ENCODE results near the gene NEDD9. TPM values are rescaled to one million over a fixed set of nuclear protein-coding genes. Genes with fewer than 3 reads are reported as not detected.

The NEDD9 gene
- total RNA-seq, 4 donors from 2014 or later, result 7.7 to 14.9 (median 10.9) TPM

DNA sequence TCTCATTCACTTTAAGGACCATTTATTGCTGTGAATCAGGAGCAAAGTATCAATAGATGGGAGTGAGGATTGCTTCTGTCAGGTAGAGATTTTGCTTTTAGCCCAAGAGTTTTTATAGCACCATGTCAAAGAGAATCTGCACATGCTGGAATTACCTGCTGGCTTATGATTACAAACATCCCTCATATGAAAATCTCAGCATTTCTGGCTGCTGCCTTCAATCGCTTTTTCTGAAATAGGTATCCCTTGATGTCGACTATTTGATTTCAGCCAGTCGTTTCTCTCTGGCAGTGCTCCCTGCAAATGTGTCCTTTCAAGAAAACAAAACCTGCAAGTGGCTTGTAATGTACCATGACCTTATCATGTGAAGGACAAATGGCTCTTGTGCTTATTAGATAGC is 34.5 kb upstream of the NEDD9 start:
- H3K36me3 ChIP-seq, result no peaks in the 10 kb centered on the region
- H3K9me3 ChIP-seq, result no peaks in the 10 kb centered on the region
- peaks cover 0 to 21% (median 17%) of the 10 kb centered on the region in 3 donors for H3K4me1 ChIP-seq
- intact Hi-C loops (cut with DNase I), result no loop called here
- H3K27me3 ChIP-seq, result no peaks in the 10 kb centered on the region
- H3K4me3 ChIP-seq, result no peak overlapping the region
- 74 to 86% methylated on average over 3 of the region's 3 CpGs for WGBS, 2 donors
- DNase-seq, result no peak
- TF ChIP-seq, protein P1, sequence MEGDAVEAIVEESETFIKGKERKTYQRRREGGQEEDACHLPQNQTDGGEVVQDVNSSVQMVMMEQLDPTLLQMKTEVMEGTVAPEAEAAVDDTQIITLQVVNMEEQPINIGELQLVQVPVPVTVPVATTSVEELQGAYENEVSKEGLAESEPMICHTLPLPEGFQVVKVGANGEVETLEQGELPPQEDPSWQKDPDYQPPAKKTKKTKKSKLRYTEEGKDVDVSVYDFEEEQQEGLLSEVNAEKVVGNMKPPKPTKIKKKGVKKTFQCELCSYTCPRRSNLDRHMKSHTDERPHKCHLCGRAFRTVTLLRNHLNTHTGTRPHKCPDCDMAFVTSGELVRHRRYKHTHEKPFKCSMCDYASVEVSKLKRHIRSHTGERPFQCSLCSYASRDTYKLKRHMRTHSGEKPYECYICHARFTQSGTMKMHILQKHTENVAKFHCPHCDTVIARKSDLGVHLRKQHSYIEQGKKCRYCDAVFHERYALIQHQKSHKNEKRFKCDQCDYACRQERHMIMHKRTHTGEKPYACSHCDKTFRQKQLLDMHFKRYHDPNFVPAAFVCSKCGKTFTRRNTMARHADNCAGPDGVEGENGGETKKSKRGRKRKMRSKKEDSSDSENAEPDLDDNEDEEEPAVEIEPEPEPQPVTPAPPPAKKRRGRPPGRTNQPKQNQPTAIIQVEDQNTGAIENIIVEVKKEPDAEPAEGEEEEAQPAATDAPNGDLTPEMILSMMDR (IDR thresholded peaks at IDR 0.05), result no peak
- no peak for TF ChIP-seq POLR2A (IDR thresholded peaks at IDR 0.05)
- no peak overlapping the region for H3K27ac ChIP-seq

DNA sequence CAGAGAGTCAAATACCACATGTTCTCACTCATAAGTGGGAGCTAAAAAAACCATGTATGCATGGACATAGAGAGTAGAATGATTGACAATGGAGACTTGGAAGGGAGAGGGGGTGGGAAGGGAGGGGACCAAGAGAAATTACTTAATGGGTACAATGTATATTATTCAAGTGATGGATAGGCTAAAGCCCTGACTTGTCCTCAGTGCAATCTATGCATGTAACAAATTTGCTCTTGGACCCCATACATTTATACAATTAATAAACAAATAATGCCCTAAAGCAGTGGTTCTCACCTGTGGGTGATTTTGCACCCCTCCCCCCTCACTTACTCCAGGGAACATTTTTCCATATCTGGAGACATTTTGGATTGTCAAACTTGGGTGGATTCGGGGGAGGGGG is 33.5 kb upstream of the NEDD9 start:
- WGBS, 2 donors, result 86 to 100% methylated on average over 1 of the region's 1 CpG
- no peaks in the 10 kb centered on the region for H3K9me3 ChIP-seq
- intact Hi-C loops (cut with DNase I), result no loop called here
- no peaks in the 10 kb centered on the region for H3K36me3 ChIP-seq
- no peak overlapping the region for H3K27ac ChIP-seq
- H3K27me3 ChIP-seq, result no peaks in the 10 kb centered on the region
- H3K4me3 ChIP-seq, result no peak overlapping the region
- H3K4me1 ChIP-seq, result peaks cover 0 to 22% (median 18%) of the 10 kb centered on the region in 3 donors
- no peak for DNase-seq
- TF ChIP-seq, protein P1 (IDR thresholded peaks at IDR 0.05), result no peak
- TF ChIP-seq POLR2A (IDR thresholded peaks at IDR 0.05), result no peak

DNA sequence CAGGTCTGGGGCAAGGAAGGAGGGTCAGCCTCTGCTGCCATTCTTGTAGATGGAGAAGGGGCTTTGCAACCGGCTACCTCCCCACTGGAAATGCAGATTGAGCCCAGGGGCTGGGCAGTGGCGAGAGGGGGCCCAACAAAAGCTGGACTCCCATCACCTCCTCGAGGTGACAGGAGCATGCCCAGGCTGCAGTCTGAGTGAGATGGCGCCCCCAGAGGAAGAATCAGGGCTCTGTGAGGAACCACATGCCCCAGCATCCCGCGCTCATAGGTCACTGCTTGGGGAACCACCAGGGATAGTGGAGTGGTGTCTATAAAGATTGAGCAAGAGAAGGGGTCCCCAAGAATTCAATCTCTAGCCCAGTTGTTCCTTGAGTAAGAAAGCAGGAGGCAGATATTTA is 31.6 kb upstream of the NEDD9 start:
- no peaks in the 10 kb centered on the region for H3K36me3 ChIP-seq
- TF ChIP-seq POLR2A (IDR thresholded peaks at IDR 0.05), result no peak
- TF ChIP-seq, protein P1 (IDR thresholded peaks at IDR 0.05), result no peak
- peaks cover 0 to 23% (median 18%) of the 10 kb centered on the region in 3 donors for H3K4me1 ChIP-seq
- H3K9me3 ChIP-seq, result no peaks in the 10 kb centered on the region
- H3K27ac ChIP-seq, result peak overlapping the region in 2 of 4 donors; percentile 47 to 82
- no peak overlapping the region for H3K4me3 ChIP-seq
- intact Hi-C loops (cut with DNase I), result no loop called here
- WGBS, 2 donors, result 79 to 94% methylated on average over 3 to 4 of the region's 6 CpGs
- H3K27me3 ChIP-seq, result no peaks in the 10 kb centered on the region
- DNase-seq, result no peak

DNA sequence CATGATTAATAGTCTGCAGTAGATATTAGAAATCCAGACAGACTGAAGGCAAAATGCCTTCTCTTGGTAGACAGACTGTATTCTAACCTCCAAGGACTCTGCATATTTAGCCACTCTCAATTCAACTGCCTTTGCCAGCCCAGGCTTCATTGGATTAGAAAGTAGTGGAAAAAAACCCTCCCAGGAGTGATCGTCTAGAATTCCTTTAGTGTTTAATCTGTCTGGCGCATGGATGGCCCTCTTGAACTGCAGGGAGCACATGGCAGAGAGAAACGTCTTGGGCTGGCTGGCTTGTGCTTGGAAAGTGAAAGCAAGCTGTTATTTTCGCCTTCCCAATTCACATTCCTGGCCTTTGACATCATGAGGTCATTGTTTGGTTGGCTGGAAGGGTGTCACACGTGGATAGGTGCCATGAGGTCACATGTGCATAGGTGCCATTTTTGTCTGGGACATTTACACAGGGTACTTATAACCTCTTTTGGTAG is 30.9 kb upstream of the NEDD9 start:
- TF ChIP-seq, protein P1 (IDR thresholded peaks at IDR 0.05), result no peak
- TF ChIP-seq POLR2A (IDR thresholded peaks at IDR 0.05), result no peak
- peaks cover 0 to 30% (median 20%) of the 10 kb centered on the region in 3 donors for H3K4me1 ChIP-seq
- H3K27ac ChIP-seq, result peak overlapping the region; percentile 9 to 82 (median 48)
- no peaks in the 10 kb centered on the region for H3K9me3 ChIP-seq
- H3K36me3 ChIP-seq, result no peaks in the 10 kb centered on the region
- DNase-seq, result no peak
- intact Hi-C loops (cut with DNase I), result no loop called here
- no peak overlapping the region for H3K4me3 ChIP-seq
- H3K27me3 ChIP-seq, result no peaks in the 10 kb centered on the region
- WGBS, 2 donors, result 30 to 42% methylated on average over 5 of the region's 5 CpGs

DNA sequence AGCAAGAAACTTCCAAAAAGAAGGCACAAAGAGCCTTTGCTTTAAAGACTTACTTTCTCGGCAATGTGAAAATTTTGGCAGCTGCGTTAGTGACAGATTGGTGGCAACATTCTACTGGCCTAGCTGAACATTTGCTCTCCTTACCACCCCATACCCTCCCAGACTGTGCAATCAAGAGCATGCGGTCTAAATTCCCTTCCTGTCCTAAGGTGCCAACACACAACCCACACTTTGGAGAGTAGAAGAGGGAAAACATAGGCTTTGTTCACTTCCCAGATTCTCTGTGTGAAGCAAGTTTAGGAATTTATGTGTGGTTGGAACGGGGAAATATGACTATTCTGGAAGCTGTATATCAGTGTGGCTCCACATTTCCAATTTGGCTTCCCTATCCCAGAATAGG is 29.8 kb upstream of the NEDD9 start:
- intact Hi-C loops (cut with DNase I), result no loop called here
- TF ChIP-seq, protein P1 (IDR thresholded peaks at IDR 0.05), result no peak
- no peak for TF ChIP-seq POLR2A (IDR thresholded peaks at IDR 0.05)
- WGBS, 2 donors, result 59 to 67% methylated on average over 4 of the region's 4 CpGs
- Histone ChIP-seq H3K27ac (peak overlapping the region in 1 of 4 donors; percentile 1), H3K4me3 (no peak overlapping the region), H3K27me3 (no peaks in the 10 kb centered on the region), H3K4me1 (peaks cover 0 to 30% (median 20%) of the 10 kb centered on the region in 3 donors), H3K9me3 (no peaks in the 10 kb centered on the region), H3K36me3 (no peaks in the 10 kb centered on the region)
- no peak for DNase-seq

Data from esophagus squamous epithelium (tissue), 5 donors.